Right lobe of liver (tissue), 6 donors: ENCODE data around the gene IRF9. TPM values are rescaled to one million over a fixed set of nuclear protein-coding genes. Genes with fewer than 3 reads are reported as not detected.

Experiments used
- ATAC-seq, 4 donors: fragments of 200-7000 bp; cut with Tn5 transposase; one replicate each; pipeline ENCODE4 v1.9.1; 2020; ENCODE audit warnings: mild to moderate bottlenecking in 4 of 4, moderate library complexity in 4 of 4
- DNase-seq, 3 donors: peaks; one replicate each; pipeline ENCODE4 v3.0.0-alpha.2; 2020
- H3K27ac ChIP-seq, 3 donors: fragments of 200-600 bp; one replicate each; pipeline ENCODE4 v1.8.0; 2022
- H3K27me3 ChIP-seq, 2 donors: fragments of 200-600 bp; one replicate each; pipeline ENCODE4 v1.8.0; 2022
- H3K36me3 ChIP-seq, 4 donors: fragments of 200-600 bp; sonication (generic) in 1 of 4; one replicate each; pipeline versions ENCODE4 v1.5.1 to v1.8.0; 2017 to 2022; ENCODE audit warnings: control low read depth in 1 of 4
- H3K4me1 ChIP-seq, 4 donors: fragments of 200-600 bp; sonication (generic) in 1 of 4; one replicate each; pipeline versions ENCODE4 v1.5.1 to v1.8.0; 2017 to 2022; ENCODE audit warnings: control low read depth in 1 of 4
- H3K4me3 ChIP-seq, 3 donors: fragments of 200-600 bp; one replicate each; pipeline ENCODE4 v1.8.0; 2022
- H3K9me3 ChIP-seq, 4 donors: fragments of 200-600 bp; sonication (generic) in 1 of 4; one replicate each; pipeline versions ENCODE4 v1.5.1 to v1.8.0; 2017 to 2022; ENCODE audit warnings: control low read depth in 1 of 4
- POLR2A ChIP-seq: fragments of 450-650 bp; IDR thresholded peaks from one replicate; pipeline ENCODE4 v1.6.1; 2017; ENCODE audit warnings: antibody characterized with exemption, mild to moderate bottlenecking
- WGBS: methylation state at CpG from one replicate; pipeline ENCODE4 v1.1.6; 2018; ENCODE audit warnings: low coverage, low lambda C conversion rate; ENCODE audit not compliant: insufficient coverage; ENCODE audit errors: missing lambda C conversion rate; 5-methylcytosine and 5-hydroxymethylcytosine counted together
- intact Hi-C, 2 donors: fragments of 100-400 bp; cut with DNase I; formaldehyde crosslinking; loops; one replicate each; pipeline versions ENCODE4 v1.11.2 to v1.14.1; 2022
- total RNA-seq, 6 experiments: library from RNA; depleted of rRNA in 2 of 6; stranded (reverse); fragments of >200 nt in 2 of 6; fragmentation: NEBNext Ultra II Directional in 3 of 6; extraction: Animal tissue kit (Norgen Biotek cat#: 25700) in 3 of 6; gene quantifications; one replicate each; pipeline versions ENCODE4 v1.1.0 to v1.2.4, GENCODE V29; 2016 to 2023
- TF ChIP-seq, protein P1 (sequence below), 4 donors: fragments of 200-600 bp in 3 of 4; fragments of 450-650 bp in 1 of 4; IDR thresholded peaks; one replicate each; pipeline versions ENCODE4 v1.5.1 to v1.8.0; 2016 to 2022; ENCODE audit warnings: antibody characterized with exemption in 4 of 4, mild to moderate bottlenecking in 2 of 4
- donor health status: DM: no; HTN: yes; CAD: no.
- donor health status: DM: no; HTN: no; CAD: no.
- donor health status: DM: no; HTN: no; CAD: no.
- donor health status: DM: no; HTN: yes; CAD: no.
- donor health status: DM: no; HTN: yes; CAD: no.

The IRF9 gene
- total RNA-seq, 6 experiments from 2014 or later = 17.4 to 66.6 (median 37.2) TPM

DNA sequence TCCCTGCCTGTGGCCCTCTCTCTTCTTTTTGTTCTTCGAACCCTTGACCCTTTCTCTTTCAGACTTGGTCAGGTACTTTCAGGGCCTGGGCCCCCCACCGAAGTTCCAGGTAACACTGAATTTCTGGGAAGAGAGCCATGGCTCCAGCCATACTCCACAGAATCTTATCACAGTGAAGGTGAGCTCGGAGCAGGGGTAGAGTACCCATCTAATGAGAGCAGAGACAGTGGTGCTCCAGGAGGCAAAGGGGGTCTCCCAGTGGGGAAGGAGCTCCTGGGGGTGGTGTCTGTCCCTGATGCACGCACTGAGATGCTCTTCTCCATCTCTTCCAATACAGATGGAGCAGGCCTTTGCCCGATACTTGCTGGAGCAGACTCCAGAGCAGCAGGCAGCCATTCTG lies 4.7 kb downstream of the IRF9 start:
- H3K4me3 ChIP-seq = no peak overlapping the region
- no peak for DNase-seq
- no peak overlapping the region for H3K27ac ChIP-seq
- peaks cover 7 to 43% (median 25%) of the 10 kb centered on the region in 4 donors for H3K36me3 ChIP-seq
- ATAC-seq = no peak
- H3K4me1 ChIP-seq = peaks cover 0 to 22% (median 7%) of the 10 kb centered on the region in 4 donors
- no peaks in the 10 kb centered on the region for H3K27me3 ChIP-seq
- TF ChIP-seq, protein P1, sequence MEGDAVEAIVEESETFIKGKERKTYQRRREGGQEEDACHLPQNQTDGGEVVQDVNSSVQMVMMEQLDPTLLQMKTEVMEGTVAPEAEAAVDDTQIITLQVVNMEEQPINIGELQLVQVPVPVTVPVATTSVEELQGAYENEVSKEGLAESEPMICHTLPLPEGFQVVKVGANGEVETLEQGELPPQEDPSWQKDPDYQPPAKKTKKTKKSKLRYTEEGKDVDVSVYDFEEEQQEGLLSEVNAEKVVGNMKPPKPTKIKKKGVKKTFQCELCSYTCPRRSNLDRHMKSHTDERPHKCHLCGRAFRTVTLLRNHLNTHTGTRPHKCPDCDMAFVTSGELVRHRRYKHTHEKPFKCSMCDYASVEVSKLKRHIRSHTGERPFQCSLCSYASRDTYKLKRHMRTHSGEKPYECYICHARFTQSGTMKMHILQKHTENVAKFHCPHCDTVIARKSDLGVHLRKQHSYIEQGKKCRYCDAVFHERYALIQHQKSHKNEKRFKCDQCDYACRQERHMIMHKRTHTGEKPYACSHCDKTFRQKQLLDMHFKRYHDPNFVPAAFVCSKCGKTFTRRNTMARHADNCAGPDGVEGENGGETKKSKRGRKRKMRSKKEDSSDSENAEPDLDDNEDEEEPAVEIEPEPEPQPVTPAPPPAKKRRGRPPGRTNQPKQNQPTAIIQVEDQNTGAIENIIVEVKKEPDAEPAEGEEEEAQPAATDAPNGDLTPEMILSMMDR (IDR thresholded peaks at IDR 0.05) = no peak
- no peak for TF ChIP-seq POLR2A
- WGBS = 95% methylated on average over 5 of the region's 5 CpGs
- intact Hi-C loops = loop anchor here in 1 of 2 donors (10.0 kb wide), 1 partner anchor 101 kb away; no protein-coding TSS in a partner anchor
- no peaks in the 10 kb centered on the region for H3K9me3 ChIP-seq

DNA sequence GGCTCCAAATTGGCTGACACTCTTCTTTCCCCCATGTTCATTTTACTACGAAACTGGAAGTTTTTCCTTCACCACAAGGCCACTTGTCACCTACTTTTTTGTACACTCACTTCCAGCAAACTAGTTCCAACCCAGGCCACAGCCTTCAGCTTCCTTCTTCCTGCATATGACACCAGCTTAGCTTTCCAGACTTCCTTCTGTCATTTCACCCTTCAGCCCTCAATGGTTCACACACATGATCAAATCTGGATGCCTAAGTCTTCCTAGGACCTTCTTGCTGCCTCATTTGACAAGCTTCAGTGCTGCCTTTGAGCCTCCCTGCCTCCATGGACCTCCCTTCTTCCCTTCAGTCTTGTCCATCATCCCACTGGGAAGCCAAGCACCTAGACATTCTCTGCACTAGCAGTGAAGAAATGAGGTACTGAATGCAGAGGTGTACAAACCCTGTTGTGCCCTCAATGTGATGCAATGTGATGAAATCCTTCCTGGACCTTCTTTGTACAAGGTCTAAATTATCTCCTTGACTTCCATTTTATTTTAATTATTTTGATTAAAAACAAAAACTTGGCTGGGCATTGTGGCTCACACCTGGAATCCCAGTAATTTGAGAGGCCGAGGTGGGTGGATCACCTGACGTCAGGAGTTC lies 6.5 kb downstream of the IRF9 start:
- H3K27ac ChIP-seq = no peak overlapping the region
- ATAC-seq = peak in 2 of 4 donors; percentile 31 to 42
- intact Hi-C loops = loop anchor here in 1 of 2 donors (10.0 kb wide), 1 partner anchor 103 kb away; no protein-coding TSS in a partner anchor
- H3K9me3 ChIP-seq = no peaks in the 10 kb centered on the region
- peaks cover 7 to 43% (median 25%) of the 10 kb centered on the region in 4 donors for H3K36me3 ChIP-seq
- H3K4me3 ChIP-seq = no peak overlapping the region
- H3K27me3 ChIP-seq = no peaks in the 10 kb centered on the region
- 87% methylated on average over 3 of the region's 3 CpGs for WGBS
- TF ChIP-seq POLR2A = no peak
- TF ChIP-seq, protein P1 (IDR thresholded peaks at IDR 0.05) = no peak
- no peak for DNase-seq
- peaks cover 0 to 8% (median 2%) of the 10 kb centered on the region in 4 donors for H3K4me1 ChIP-seq

DNA sequence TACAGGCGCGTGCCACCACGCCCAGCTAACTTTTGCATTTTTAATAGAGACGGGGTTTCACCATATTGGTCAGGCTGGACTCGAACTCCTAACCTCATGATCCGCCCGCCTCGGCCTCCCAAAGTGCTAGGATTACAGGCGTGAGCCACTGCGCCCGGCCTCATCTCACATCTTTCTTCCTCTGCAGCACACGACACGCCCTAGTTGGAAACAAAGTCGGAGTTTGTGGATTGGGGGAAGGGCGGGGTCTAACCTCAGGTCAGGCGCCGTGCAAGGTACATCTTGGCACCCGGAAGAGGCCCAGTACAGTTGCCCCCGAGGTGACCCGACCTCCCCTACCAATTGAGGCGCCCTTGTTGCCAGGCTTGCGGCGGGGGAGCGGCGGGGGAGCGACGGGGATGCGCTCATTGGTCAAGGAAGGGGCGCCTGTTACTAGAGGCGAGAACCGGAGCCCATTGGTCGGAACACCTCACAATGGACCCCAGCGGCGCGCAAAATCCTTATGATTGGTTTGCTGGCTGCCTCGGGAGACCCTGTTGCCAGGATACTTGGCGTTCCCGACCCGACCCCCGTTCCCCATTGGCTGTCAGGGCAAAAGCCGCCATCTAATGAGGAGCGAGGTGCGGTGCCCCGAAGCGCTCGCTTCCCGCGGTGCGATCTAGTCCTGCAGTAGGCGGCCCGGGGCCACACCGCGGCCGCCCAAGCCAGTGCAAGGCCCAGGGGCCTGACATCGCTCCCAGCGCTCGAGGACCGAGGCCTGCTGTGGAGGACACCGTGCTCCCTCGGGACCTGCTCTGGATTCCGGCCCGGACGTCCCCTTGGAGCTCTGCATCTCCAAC lies 10.6 kb downstream of the IRF9 start, which contains the start of gene REC8:
Gene REC8, plus strand, starts transcription at position 659 of the 839 bp plus-strand sequence. CDS start 473 bp downstream, outside the sequence.
- Histone ChIP-seq H3K27me3 (no peaks in the 10 kb centered on the region), H3K27ac (no peak within 1 kb of the TSS), H3K4me1 (no peaks in the 10 kb centered on the region), H3K9me3 (no peaks in the 10 kb centered on the region), H3K36me3 (peaks cover 0 to 5% (median 2%) of the 10 kb centered on the region in 4 donors), H3K4me3 (no peak within 1 kb of the TSS)
- intact Hi-C loops = no loop called here
- DNase-seq = peak in 2 of 3 donors; percentile 46 to 70
- WGBS = 58% methylated on average over 11 of the region's 63 CpGs
- TF ChIP-seq, protein P1 (IDR thresholded peaks at IDR 0.05) = no peak
- peak; percentile 52 to 66 (median 65) for ATAC-seq

DNA sequence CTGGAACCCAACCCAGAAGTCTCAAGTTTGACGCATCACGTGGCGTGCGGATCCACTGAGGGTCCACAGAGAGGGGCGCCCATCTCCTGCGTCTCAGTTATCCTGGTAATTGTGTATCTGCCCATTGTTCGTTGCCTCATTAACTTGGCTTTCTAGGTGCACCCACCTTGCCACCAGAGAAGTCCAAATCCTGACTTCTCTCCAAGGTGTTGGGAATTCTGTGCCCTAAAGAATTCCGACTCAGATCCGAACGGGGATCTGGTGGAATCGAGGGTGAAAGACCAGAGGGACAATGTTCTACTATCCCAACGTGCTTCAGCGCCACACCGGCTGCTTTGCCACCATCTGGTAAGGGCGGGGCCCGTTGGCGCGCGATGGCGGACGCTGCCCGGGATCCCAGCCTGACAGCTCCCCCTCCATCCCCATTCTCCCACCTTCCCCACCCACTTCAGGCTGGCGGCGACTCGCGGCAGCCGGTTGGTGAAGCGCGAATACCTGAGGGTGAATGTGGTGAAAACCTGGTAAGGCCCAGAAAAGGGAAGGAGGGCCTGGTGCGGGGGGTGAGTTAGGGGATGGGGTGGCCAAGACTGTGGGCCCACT lies 11.3 kb downstream of the IRF9 start:
- H3K27ac ChIP-seq = no peak overlapping the region
- no peak for DNase-seq
- no peak for TF ChIP-seq POLR2A
- TF ChIP-seq, protein P1 (IDR thresholded peaks at IDR 0.05) = no peak
- H3K4me3 ChIP-seq = no peak overlapping the region
- WGBS = 52% methylated on average over 14 of the region's 30 CpGs
- no peak for ATAC-seq
- H3K27me3 ChIP-seq = no peaks in the 10 kb centered on the region
- H3K4me1 ChIP-seq = no peaks in the 10 kb centered on the region
- H3K9me3 ChIP-seq = no peaks in the 10 kb centered on the region
- intact Hi-C loops = no loop called here
- peaks cover 0 to 5% (median 0%) of the 10 kb centered on the region in 4 donors for H3K36me3 ChIP-seq
